DMS114 treated with DMSO at 0.1 percent for 48 hours (cell line): ENCODE data around the gene SLC5A8.

Experiments used
- DNase-seq: peaks from one replicate; lab custom pipeline; 2025; ENCODE audit not compliant: unreplicated experiment; lab: John Stamatoyannopoulos, UW

Gene SLC5A8, protein sequence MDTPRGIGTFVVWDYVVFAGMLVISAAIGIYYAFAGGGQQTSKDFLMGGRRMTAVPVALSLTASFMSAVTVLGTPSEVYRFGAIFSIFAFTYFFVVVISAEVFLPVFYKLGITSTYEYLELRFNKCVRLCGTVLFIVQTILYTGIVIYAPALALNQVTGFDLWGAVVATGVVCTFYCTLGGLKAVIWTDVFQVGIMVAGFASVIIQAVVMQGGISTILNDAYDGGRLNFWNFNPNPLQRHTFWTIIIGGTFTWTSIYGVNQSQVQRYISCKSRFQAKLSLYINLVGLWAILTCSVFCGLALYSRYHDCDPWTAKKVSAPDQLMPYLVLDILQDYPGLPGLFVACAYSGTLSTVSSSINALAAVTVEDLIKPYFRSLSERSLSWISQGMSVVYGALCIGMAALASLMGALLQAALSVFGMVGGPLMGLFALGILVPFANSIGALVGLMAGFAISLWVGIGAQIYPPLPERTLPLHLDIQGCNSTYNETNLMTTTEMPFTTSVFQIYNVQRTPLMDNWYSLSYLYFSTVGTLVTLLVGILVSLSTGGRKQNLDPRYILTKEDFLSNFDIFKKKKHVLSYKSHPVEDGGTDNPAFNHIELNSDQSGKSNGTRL

GRCh38 chr12:101209319-101210302, at the start of gene SLC5A8:
Gene SLC5A8, minus strand, starts transcription at chr12:101210238. Its CDS starts 390 bp downstream, at chr12:101209848.
- DNase-seq, result no peak

- no peak for DNase-seq
Observed at GRCh38 chr12:101257357-101257756, 47.3 kb upstream of the SLC5A8 start.

- DNase-seq, result no peak
Observed at GRCh38 chr12:101256266-101256665, 46.2 kb upstream of the SLC5A8 start.

- no peak for DNase-seq
Observed at GRCh38 chr12:101243616-101244015, 33.6 kb upstream of the SLC5A8 start.

- no peak for DNase-seq
Observed at GRCh38 chr12:101243074-101243473, 33.0 kb upstream of the SLC5A8 start.

DNA sequence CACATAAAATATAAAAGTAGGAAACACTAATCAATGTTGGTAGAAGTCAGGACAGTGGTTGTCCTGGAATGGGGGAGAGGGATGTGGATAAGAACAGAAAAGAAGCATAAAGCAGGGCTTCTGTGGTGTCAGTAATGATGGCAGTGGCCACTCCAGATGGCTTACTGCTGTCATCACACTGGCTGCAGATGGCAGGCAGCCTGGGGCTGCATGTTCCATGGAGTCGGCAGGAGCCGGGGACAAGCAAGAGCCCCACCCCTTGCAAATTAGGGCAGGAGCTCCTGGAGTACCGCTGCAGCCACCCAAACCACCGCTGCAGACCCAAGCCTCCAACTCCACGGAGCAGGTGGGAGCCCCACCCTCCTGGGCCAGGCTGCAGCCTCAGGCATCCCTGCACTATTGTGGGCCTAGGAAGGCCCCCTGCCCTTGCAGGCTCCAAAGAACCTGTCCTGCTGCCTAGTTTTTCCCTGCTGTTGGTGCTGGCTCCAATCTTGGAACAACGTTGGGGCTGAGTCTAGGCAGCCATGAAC, 28.8 kb upstream of the SLC5A8 start:
- no peak for DNase-seq

DNA sequence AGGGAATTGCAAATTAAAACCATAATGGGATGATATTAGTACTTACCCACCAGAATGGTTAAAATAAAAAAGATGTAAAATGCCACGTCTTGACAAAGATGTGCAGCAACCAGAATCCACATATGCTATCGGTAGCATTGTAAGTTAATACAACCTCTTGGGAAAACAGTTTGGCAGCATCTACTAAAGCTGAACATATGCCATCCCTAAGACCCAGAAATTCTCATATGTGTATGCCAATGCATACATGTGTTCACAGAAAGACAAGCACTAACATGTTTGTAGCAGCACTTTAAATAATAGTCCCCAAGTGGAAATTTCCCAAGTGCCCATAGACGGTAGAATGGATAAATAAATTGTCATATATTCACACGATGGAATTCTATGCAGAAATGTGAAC, 28.3 kb upstream of the SLC5A8 start:
- no peak for DNase-seq

- DNase-seq, result no peak
Observed at GRCh38 chr12:101235686-101236085, 25.6 kb upstream of the SLC5A8 start.

- DNase-seq, result no peak
Observed at GRCh38 chr12:101231636-101232035, 21.6 kb upstream of the SLC5A8 start.

GRCh38 chr12:101230547-101230946, 20.5 kb upstream of the SLC5A8 start:
- no peak for DNase-seq

DNA sequence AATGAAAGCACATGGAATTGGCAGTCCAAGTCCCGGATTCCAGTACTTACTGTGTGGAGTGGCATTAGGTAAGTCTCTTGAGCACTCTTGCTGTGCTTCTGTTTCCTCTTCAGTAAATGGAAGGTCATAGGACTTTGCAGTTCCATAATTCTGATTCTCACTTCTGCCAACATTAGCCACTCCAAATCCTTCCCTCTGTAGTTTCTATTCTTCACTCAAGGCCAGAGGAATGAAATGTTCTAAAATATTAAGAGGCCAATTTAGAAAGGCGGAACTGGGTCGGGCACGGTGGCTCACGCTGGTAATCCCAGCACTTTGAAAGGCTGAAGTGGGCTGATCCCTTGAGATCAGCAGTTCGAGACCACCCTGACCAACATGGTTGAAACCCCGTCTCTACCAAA, 19.8 kb upstream of the SLC5A8 start:
- no peak for DNase-seq

- no peak for DNase-seq
Observed at GRCh38 chr12:101221301-101221700, 11.3 kb upstream of the SLC5A8 start.

DNA sequence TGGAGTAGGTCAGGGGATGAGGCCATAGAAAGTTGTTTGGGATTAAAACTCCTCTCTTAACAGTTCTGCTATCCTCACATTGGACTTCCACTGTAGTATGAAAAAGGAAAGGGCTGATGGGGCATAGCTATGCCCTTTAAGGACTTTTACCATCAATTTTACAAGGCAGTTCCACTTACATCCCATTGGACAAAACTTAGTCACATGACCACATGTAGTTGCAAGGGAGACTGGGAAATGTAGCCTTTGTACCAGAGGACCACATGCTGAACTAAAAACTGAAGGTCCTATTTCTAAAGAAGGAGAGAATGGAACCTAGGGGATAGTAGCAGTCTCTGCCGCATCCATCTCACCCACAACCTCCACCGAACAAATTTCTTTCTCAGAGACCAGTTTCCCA, 6.8 kb upstream of the SLC5A8 start:
- no peak for DNase-seq

- no peak for DNase-seq
Observed at GRCh38 chr12:101207086-101207780, 2.8 kb downstream of the SLC5A8 start.

DNA sequence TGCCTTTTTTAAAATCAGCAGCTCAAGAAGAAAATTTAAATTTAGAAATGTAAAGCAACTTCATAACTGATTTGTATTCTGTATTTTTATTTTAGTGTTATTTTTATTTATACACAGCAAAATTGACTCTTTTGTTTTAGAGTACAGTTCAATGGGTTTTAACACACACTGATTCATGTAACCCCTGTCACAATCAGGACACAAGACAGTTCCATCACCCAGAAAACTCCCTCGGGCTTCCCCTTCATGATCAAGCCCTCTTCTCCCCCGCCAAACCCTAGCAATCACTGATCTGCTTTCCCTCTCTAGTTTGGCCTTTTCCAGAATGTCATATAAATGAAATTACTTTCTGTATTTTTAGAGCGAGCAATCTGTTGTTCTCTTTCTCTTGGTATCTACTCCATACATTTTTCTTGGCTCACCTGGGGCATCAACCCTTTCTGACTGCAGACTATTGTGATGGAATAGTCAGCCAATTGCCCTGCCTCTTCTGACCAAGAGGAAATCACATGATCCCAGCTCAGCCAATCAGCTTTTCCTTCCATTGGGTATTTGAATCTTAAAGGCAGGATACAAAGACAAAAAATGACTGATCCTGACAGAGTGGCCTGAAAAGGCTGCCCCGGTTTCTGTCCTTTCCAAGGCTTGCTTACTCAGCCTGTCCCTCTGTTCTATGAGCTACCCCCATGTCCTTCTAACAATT, 5.3 kb downstream of the SLC5A8 start:
- no peak for DNase-seq

- no peak for DNase-seq
Observed at GRCh38 chr12:101200824-101201223, 9.2 kb downstream of the SLC5A8 start.

DNA sequence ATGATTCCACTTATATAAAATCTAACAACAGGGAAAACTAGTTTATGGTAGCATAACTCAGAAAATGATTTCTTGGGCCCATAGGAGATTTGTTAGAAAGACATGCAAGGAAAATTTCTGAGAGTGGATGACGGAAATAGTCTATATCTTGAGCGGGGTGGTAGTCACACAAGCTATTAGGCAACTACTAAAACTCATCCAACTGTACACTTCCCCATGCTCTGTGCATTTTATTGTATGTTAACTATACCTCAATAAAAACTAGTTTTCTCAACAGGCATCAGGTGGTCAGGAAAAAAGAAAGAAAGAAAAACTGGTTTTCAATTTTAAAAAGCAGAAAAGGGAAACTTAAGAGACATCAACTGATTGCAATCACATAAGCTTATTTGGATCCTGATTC, 9.9 kb downstream of the SLC5A8 start:
- no peak for DNase-seq

DNA sequence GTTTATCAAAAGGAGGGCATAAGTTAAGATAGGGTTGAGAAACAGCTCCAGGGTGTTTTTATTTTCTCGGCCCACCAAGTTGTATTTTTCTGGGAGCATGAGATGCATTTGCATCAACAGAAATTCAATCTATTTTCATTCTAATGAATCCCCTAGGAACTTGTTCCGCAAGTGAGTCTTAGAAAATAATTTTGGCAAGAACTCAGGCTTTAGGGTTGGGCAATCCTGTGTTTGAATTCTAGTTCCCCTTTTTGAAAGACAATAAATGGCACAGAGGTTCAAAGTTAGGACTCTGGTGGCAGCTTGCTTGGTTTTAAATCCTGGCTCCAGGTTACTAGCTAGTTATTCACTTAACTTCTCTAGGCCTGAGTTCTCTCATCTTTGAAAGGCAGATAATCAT, 23.7 kb downstream of the SLC5A8 start:
- no peak for DNase-seq

GRCh38 chr12:101181776-101182175, 28.3 kb downstream of the SLC5A8 start:
- DNase-seq, result no peak

DNA sequence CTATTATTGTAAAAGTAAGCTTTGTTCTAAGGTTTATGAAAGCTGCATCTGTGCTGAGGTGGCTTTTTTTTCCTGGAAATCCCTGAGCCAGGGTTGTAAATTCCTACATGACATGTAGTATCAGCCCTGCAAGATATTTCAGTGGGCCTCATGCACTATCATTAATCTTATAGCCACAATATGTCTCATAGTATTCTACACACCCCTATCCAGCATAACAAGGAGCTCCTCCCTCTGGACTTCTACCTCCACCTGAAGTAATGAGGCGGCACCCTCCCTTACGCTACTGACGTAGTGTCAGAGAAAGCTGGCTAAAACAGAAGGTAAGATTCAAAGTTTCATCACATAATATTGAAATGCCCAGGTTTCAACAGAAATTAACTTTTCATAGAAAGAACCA, 35.5 kb downstream of the SLC5A8 start:
- DNase-seq, result no peak
